ENCODE data around the gene CYFIP1. TPM values are rescaled to one million over a fixed set of nuclear protein-coding genes. Genes with fewer than 3 reads are reported as not detected.

The CYFIP1 gene
- total and polyA plus RNA-seq, 9 of the 15 experiments (the other 6 are each of a cell fraction or from before 2014, with no cell fraction given): 3.8 to 59.8 (median 28.3) TPM

DNA sequence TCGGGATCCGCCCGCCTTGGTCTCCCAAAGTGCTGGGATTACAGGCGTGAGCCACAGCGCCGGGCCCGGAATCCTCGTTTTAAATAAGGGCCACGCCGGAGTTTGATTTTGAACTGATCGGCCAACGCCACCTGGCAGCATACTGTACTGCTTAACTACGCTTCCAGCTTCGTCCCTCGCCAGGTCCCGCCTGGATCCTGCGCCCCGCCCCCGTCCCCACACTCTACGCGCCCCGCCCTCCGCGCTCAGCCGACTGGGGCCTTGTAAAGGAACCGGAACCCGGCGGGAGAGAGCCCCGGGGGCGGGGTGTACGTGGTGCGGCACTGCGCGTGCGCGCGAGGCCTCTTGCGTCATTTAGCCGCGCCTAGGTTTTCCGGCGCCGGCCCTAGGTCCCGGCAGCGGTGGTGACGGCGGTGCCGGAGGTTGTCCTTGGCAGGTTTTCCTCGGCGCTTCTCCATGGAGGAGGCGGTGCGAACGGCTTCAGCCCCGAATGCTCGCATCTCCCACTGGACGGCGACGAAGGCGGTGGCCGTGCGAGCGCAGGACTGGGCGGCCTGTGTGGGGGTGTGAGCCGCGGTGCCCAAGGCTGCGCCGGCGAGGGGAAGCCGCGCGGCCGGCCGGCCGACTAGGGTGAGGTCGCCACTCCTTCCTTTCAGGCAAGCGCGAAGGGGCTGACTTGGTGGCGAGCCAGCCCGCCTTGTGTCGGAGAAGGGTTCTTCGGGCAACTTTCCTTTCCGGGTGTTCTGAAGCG, 141.7 kb downstream of the CYFIP1 start, which contains the start of gene NIPA2 (continued):
- TF ChIP-seq NUFIP1 (IDR thresholded peaks at IDR 0.05; ENCODE audit: partially characterized antibody) (no peak), ZNF785 (CRISPR knock-in tag; IDR thresholded peaks at IDR 0.05) (no peak), ELF2 (CRISPR knock-in tag; IDR thresholded peaks at IDR 0.05) (peak; percentile 67; the same call in 1 of the 2 replicates), ARNT (IDR thresholded peaks at IDR 0.05) (no peak), SRF (CRISPR knock-in tag; IDR thresholded peaks at IDR 0.05) (peak in 1 of 2 experiments; percentile 64; a peak in 1 of 4 replicates), TCF7 (IDR thresholded peaks at IDR 0.05; ENCODE audit: borderline replicate concordance) (0 out of 2 replicates have a peak, but pooled peaks have one; percentile 33), BRD9 (IDR thresholded peaks at IDR 0.05; ENCODE audit: low read depth, partially characterized antibody) (peak; percentile 16), CEBPB (tag; IDR thresholded peaks at IDR 0.05) (peak; percentile 84), SOX6 (IDR thresholded peaks at IDR 0.05) (peak; percentile 2; the same call in 1 of the 2 replicates), HDAC1 (IDR thresholded peaks at IDR 0.05) (peak in 1 of 2 experiments; percentile 95; a peak in 2 of 4 replicates), GABPA (tag; conservative IDR thresholded peaks at IDR 0.05; ENCODE audit: low read depth) (peak; percentile 92), SP1 (CRISPR knock-in tag; IDR thresholded peaks at IDR 0.05) (peak; percentile 50), L3MBTL2 (IDR thresholded peaks at IDR 0.05) (peak; percentile 92), ZNF124 (CRISPR knock-in tag; IDR thresholded peaks at IDR 0.05) (0 out of 2 replicates have a peak, but pooled peaks have one; percentile 39)
- TF ChIP-seq, protein P1, sequence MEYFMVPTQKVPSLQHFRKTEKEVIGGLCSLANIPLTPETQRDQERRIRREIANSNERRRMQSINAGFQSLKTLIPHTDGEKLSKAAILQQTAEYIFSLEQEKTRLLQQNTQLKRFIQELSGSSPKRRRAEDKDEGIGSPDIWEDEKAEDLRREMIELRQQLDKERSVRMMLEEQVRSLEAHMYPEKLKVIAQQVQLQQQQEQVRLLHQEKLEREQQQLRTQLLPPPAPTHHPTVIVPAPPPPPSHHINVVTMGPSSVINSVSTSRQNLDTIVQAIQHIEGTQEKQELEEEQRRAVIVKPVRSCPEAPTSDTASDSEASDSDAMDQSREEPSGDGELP (CRISPR knock-in tag; IDR thresholded peaks at IDR 0.05; ENCODE audit: borderline replicate concordance): peak; percentile 82
- TF ChIP-seq, protein P2, sequence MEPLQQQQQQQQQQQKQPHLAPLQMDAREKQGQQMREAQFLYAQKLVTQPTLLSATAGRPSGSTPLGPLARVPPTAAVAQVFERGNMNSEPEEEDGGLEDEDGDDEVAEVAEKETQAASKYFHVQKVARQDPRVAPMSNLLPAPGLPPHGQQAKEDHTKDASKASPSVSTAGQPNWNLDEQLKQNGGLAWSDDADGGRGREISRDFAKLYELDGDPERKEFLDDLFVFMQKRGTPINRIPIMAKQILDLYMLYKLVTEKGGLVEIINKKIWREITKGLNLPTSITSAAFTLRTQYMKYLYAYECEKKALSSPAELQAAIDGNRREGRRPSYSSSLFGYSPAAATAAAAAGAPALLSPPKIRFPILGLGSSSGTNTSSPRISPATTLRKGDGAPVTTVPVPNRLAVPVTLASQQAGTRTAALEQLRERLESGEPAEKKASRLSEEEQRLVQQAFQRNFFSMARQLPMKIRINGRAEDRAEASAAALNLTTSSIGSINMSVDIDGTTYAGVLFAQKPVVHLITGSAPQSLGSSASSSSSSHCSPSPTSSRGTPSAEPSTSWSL (CRISPR knock-in tag; IDR thresholded peaks at IDR 0.05; ENCODE audit: borderline replicate concordance): no peak
- TF ChIP-seq, protein P3, sequence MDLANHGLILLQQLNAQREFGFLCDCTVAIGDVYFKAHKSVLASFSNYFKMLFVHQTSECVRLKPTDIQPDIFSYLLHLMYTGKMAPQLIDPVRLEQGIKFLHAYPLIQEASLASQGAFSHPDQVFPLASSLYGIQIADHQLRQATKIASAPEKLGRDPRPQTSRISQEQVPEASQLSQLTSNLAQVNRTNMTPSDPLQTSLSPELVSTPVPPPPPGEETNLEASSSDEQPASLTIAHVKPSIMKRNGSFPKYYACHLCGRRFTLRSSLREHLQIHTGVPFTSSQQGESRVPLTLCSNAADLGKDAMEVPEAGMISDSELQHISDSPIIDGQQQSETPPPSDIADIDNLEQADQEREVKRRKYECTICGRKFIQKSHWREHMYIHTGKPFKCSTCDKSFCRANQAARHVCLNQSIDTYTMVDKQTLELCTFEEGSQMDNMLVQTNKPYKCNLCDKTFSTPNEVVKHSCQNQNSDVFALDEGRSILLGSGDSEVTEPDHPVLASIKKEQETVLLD (IDR thresholded peaks at IDR 0.05): peak; percentile 95

Data from K562 (cell line).